GM19324 (cell line): ENCODE data around the gene MOCS3.

ENCODE experiments used
- ATAC-seq: cut with Tn5 transposase; IDR thresholded peaks from one replicate; pipeline ENCODE4 v1.9.1; 2021; ENCODE audit warnings: mild to moderate bottlenecking, moderate library complexity; ENCODE audit not compliant: unreplicated experiment, low FRiP score

Gene MOCS3

DNA sequence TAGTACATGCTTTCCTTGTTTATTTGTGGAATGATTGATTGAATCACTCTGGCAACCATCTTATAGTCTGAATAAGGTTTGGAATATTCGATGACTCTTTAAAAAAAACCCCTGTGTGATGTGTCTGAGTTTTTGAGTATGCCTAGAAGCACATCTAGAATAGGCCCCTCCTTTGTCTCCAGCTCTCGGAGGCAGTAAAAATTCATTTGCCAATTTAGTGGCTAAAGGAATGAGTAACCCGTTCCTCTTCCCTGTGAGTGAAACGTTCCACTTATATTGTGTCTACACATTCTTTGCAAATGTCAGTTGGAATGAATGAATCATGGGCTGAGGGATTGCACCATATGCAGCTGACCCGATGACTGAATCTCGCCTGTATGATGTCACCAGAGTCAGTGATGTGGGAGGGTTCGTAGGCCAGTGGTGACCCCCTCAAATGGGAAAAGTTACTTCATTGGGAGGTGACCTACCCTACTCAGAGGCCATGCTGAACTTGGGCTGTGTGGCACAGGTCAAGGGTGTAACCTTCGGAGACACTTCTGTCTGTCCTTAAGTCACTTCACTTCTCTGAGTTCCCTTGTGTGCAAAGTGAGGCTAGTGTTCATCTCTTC is 21.6 kb downstream of the MOCS3 start:
- ATAC-seq = no peak

DNA sequence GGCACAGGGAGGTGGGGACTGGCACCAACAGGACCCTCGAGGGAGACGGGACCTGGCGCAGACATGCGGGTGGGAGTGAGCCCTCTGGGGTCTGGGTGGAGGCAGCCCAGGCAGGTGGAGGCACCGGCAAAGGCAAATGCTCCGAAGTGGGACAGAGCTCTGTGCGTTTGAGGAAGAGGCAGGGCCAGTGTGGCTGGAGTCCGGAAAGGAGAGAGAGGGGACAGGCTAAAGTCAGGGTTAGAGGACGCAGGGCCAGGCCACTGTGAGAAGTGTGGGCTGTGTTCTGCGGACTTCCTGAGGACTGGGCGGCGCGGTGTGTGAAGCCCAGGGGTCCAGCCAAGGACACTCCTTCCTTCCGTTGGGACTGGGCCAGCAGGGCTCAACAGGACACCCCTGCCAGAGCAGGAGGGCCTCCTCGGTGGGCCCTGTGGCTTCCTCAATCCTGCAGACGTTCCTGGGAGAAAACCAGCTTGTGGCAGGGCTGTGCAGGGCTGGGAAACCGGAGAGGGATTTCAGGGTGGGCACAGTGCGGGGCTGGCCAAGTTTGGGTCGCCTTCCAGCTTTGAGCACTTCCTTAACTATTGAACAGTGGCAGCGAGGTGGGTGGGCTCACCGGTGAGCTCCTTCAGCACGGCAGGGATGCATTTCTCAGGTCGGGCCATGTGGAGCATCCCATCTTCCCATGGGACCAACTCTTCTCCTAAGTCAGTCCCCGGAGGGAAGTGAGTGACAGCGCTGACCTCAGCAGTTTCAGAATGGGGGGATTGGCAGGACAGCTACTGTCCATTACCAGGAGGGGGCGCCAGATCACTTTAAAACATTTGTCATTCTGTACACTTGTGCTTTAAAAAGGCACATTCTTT is 22.5 kb downstream of the MOCS3 start:
- no peak for ATAC-seq

DNA sequence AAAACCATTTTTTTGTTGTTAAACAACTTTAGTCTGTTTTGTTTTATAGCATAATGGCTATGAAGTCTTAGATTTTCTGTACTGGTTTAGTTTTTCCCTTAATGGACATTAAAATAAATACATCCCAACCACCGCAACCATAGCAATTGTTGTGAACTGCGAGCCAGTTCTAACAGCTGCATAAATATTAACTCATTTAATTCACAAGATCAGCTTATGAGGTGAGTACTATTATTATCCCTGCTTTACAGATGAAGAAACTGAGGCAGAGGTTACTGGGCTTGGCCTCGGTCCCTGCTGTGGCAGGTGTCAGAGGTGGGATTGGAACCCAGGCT is 23.1 kb downstream of the MOCS3 start:
- ATAC-seq = no peak

DNA sequence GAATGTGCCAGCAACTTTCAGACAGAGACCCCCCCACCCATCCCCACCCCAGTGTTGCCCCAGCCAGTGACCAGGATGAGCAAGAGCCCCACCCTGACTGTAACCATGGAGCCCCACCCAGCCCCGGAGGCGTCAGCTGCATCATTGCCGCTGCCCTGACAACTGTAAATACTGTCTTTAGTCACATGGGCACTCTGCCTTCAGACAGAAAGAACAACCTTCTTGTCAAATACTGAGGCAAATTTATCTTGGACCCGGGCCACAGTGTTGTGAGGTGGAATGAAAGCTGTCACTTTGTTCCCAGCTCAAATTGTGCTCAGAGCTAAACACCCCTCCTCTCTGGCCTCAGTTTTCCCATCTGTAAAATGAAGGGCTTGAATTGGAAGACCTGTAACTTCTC is 23.7 kb downstream of the MOCS3 start:
- ATAC-seq = no peak

DNA sequence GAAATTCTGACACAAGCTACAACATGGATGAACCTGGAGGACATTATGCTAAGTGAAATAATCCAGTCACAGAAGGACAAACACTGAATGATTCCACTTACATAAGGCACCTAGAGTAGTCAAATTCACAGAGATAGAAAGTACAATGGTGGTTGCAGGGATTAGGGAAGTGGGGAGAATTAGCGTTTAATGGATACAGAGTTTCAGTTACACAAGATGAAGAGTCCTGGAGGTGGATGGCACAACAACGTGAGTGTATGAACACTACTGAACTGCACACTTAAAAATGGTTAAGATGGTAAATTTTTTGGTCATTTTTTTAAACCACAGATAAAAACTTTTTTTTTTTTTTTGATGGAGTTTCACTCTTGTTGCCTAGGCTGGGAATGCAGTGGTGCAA is 24.7 kb downstream of the MOCS3 start:
- no peak for ATAC-seq

DNA sequence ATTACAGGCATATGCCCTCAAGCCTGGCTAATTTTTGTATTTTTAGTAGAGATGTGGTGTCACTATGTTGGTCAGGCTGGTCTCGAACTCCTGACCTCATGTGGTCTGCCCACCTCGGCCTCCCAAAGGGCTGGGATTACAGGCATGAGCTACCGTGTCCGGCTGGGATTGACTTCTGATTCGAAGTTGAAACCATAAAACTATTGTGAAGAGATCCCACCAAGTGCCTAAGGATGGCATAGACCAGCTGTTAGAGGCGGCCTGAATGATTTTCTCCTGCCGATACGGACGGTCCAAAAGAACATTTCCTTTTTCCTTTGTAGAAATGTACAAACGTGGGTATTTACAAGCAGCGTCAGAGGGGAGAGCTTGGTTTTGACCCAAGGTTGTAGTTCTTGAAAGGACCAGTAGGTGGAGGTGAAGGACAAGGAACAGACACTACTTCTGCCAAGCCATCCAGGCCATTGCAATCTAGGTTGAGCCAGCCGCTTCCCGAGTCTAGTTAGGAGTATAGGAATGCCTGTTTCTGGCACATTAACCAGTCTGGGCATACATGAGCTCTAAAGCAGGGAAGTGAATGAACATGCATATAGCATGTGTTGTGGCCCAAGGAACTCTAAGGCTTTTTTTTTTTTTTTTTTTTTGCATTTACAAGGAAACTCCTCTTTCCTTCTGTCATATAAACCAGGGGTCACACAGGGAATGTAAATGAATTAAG is 29.0 kb downstream of the MOCS3 start:
- ATAC-seq = no peak

DNA sequence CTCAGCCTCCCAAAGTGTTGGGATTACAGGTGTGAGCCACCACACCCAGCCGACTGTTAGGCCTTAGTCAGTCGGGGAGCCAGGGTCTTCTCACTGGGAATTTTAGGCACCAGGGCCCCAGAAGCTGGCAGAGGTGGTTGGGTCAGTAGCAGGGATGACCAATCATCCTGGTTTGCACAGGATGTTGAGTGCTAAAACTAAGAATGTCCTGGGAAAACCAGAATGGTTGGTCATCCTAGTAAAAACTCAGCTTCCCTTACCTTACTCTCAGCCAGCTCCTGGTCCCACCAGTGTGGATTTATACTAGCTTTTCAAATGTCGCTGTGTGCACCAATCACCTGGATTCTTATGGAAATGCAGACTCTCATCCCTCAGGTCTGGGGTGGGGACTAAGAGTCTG is 32.5 kb downstream of the MOCS3 start:
- ATAC-seq = no peak

DNA sequence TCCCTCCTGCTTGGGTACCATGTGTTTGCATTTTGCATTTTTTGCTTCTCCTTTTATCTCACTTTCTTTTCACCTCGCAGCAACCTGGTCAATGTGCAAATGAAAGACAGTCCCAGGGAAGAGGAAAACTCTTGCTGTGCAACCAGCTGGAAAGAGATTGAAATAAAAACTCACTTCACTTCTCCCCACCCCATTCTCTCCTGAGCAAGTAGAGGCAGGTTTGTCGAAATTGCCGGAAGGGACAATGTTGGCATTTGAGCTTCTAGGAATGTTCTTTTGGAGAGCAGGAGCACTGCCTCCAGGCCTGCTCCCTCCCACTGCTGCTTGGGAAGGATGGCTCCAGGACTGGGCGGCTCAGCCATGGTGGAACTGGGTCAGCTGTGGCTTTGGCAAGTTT is 33.7 kb downstream of the MOCS3 start:
- ATAC-seq = no peak

- no peak for ATAC-seq
These were observed 34.3 kb downstream of the MOCS3 start for GRCh38 chr20:50992733-50993457.

DNA sequence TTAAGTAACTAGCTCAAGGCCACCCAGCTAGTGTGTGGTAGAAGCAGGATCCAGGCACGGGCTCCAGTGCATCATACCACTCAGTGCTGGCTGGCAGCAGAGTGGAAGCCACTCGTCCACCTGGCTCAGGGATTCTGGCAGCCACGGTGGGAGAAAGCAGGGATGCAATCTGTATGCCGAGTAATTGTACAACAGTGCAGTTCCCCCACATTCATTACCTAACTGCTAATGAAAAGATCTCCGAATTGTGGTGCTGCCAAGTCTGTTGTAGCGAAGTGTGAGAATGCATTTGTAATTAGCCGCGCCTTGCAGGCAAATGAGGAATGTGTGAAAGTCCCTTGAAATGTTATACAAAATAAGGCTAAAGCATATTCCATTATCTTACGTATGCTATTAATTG is 35.3 kb downstream of the MOCS3 start:
- ATAC-seq = no peak

DNA sequence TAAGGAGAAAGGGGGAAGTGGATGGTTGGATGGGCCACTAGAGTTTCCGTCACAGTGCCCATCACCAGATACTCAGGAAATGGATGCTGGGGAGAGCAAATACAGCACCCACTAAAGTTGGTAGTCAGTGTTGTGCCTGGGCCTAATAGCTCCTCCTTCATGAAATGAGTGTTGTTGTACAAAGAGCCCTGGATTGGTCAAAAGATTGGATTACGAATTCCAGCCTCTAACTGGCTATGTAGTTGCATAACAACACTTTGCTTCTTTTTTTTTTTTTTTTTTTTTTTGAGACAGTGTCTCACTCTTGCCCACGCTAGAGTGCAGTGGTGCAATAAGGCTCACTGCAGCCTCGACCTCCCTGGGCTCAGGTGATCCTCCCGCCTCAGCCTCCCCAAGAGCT is 36.9 kb downstream of the MOCS3 start:
- no peak for ATAC-seq

DNA sequence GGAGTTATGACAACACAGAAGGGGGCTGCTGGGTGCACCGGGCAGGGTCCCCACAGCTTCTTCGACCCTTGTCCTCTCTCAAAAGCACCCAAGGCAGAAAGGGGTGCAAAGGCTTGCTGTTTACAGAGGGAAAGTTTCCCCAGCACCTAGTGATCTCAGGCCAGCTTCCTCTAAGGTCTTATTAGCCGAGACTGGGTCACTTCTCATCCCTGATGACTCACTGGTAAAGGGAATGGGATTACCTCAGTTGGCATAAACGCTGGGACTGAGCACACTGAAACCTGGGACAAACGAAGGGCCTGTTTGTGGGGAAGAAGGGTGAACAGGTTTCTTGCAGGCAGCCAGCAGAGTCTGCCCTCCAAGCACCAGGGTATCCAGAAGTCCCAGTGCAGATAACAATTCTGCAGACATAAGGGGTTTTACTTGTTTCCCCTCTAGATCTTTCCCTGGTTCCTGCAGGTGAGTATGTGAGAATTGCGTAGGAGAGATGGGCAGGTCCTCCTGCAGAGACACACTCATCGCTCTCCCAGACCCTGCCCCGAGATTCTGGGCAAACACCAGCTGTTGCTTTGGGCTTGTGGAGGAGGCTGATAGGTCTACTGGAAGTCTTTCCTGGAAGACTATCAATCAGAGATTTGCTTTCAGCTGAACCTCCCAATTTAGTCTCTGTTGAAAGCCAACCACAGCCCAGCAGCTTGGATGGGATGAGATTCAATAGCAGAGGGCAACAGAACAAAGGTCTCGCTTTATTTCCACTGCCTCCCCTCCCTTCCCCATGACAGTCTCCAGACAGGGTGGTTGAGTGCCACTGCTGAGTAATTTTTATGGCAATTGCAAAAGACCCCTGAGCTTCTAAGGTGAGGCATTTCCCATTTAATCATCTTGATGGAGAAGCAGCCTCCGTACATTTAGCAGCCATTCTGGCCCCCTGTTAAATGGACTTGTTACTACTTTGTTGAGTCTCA is 38.6 kb downstream of the MOCS3 start:
- ATAC-seq = no peak

- no peak for ATAC-seq
These were observed 40.7 kb downstream of the MOCS3 start for GRCh38 chr20:50999355-50999754.

GRCh38 chr20:51001430-51002265 is 43.0 kb downstream of the MOCS3 start:
- ATAC-seq = no peak

GRCh38 chr20:51002633-51003032 is 44.0 kb downstream of the MOCS3 start:
- no peak for ATAC-seq

DNA sequence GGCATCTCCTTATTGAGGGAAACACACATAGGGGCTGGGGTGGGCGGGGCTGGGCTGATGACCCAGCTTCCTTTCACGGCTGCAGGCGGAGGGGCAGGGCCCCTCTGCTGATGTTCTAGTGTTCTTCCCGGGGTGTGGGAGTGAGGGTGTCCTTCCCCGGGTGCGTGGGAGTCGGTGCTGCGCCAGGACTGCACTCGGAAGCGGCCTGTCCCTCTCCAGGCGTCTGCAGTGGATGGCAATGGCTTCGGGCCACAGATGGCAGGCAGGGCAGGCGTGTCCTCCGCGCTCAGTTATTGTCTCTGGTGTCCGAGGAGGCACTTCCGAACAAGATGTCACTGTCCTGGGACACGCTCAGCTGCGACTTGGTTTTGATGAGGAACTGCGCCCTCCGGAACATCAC is 45.1 kb downstream of the MOCS3 start:
- ATAC-seq = no peak

- no peak for ATAC-seq
These were observed 45.7 kb downstream of the MOCS3 start for GRCh38 chr20:51004305-51004727.

DNA sequence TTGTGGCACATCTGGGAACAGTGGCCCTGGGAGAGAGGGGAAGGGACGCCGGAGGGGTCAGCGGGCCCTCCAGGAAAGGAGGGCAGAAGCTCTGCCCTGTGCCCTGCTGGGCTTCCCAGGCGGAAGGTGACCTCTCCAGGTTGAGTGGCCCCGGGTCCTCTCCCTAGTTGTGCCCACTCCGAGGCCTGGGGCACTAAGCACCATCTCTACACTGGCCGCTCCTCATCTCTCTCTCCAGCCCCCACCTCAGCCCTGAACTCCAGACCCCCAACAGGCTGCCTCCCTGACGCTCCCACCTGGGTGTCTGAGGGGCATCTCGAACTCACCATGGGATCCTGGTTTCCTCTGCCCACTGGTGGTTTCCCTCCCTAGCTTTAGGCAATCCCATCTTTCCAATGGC is 46.2 kb downstream of the MOCS3 start:
- no peak for ATAC-seq

- ATAC-seq = no peak
These were observed 46.6 kb downstream of the MOCS3 start for GRCh38 chr20:51005214-51005613.
